ENCODE data around the gene NRP2. TPM values are rescaled to one million over a fixed set of nuclear protein-coding genes. Genes with fewer than 3 reads are reported as not detected.

The NRP2 gene
- total and polyA plus RNA-seq, 2 donors (not counting 1 experiment from before 2014, with no cell fraction given), result 1.8 to 6.8 TPM

DNA sequence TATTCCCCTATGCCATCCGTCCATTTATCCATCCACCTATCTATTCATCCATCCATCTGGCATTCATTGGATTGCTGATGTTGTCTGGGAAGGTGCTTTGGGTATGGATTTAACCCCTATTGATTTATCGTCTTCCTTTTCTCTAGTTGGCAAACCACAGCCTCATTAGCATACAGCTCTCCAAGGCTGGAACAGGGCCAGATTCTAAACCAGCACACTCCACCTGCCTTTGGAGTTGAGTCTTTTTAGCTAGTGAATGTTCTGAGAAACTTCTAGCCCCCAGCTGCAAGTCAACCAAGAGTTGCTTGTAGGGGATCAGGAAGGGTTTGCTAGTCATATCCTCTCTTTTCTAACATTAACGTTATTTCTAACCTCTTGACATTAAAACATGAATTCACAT lies 90.7 kb downstream of the NRP2 start:
- CTCF ChIA-PET, result no interaction called here

DNA sequence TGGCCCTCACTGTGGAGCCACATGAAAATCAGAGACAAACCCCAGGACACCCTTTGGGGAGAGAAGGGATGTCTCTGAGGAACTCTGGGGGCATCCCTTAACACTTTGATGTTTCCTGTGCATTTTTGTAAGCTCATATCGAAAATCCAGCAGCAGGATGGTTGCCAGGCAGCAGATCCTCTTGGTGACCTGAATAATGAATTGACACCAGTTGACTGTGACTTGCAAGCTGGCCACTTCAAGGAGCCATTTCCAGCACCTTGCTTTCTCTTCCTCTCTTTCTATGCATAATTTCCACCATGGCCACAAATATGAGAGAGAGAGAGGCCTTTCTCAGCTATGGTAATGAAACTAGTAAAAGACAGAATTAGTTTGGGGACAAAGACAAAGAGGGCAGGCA lies 91.7 kb downstream of the NRP2 start:
- intact Hi-C loops (cut with micrococcal nuclease), result no loop called here
- ATAC-seq (ENCODE audit: low read depth), result no peak
- DNase-seq, result no peak
- H3K27me3 ChIP-seq (replicated peaks in 1 of 4; ENCODE audit: control extremely low read depth in 1 of 4, control insufficient read depth in 3 of 4, insufficient read depth in 4 of 4, low read length in 3 of 4), result no peaks in the 10 kb centered on the region
- no peak overlapping the region for H3K9ac ChIP-seq (ENCODE audit: low read length)
- ChIA-PET POLR2A (no interaction called here), CTCF (interaction anchor here (1.7 kb wide), 1 partner anchor 176 kb away, joined by 6 read pairs; no protein-coding TSS in a partner anchor)
- WGBS (ENCODE audit: insufficient coverage), result 33% methylated on average over 1 of the region's 1 CpG
- H3K36me3 ChIP-seq (replicated peaks in 1 of 2; ENCODE audit: control extremely low read depth in 1 of 2, control insufficient read depth in 1 of 2, extremely low read depth in 1 of 2, insufficient read depth in 2 of 2, low read length in 1 of 2), result no peaks in the 10 kb centered on the region
- Mint-ChIP-seq H3K9me3 (ENCODE audit: insufficient read depth) (no peaks in the 10 kb centered on the region), H3K4me1 (peaks cover 6% of the 10 kb centered on the region), H3K4me3 (no peak overlapping the region), H3K27me3 (peaks cover 27% of the 10 kb centered on the region), H3K27ac (no peak overlapping the region)
- no peak for TF ChIP-seq EZH2 (IDR thresholded peaks at IDR 0.05; ENCODE audit: borderline replicate concordance, insufficient read depth, low read depth, low read length, poor library complexity, severe bottlenecking)
- TF ChIP-seq, protein P1, sequence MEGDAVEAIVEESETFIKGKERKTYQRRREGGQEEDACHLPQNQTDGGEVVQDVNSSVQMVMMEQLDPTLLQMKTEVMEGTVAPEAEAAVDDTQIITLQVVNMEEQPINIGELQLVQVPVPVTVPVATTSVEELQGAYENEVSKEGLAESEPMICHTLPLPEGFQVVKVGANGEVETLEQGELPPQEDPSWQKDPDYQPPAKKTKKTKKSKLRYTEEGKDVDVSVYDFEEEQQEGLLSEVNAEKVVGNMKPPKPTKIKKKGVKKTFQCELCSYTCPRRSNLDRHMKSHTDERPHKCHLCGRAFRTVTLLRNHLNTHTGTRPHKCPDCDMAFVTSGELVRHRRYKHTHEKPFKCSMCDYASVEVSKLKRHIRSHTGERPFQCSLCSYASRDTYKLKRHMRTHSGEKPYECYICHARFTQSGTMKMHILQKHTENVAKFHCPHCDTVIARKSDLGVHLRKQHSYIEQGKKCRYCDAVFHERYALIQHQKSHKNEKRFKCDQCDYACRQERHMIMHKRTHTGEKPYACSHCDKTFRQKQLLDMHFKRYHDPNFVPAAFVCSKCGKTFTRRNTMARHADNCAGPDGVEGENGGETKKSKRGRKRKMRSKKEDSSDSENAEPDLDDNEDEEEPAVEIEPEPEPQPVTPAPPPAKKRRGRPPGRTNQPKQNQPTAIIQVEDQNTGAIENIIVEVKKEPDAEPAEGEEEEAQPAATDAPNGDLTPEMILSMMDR (IDR thresholded peaks at IDR 0.05), result no peak
- H3K79me2 ChIP-seq (ENCODE audit: control insufficient read depth, insufficient read depth, low read length), result no peaks in the 10 kb centered on the region
- H2AFZ ChIP-seq (ENCODE audit: insufficient read depth, low read depth, low read length, poor library complexity, severe bottlenecking), result no peak overlapping the region
- H3K4me1 ChIP-seq (ENCODE audit: control insufficient read depth in 2 of 2, insufficient read depth in 2 of 2, low read length in 2 of 2), result no peaks in the 10 kb centered on the region
- H3K4me3 ChIP-seq (ENCODE audit: control extremely low read depth in 1 of 5, extremely low read depth in 1 of 5, insufficient read depth in 1 of 5, low read depth in 2 of 5, low read length in 4 of 5), result no peak overlapping the region
- H3K27ac ChIP-seq (ENCODE audit: low read length in 2 of 2), result no peak overlapping the region
- no peak overlapping the region for H3K4me2 ChIP-seq (replicated peaks; ENCODE audit: low read depth, low read length, poor library complexity, severe bottlenecking)
- H4K20me1 ChIP-seq (ENCODE audit: control insufficient read depth, insufficient read depth, low read length, poor library complexity, severe bottlenecking), result no peaks in the 10 kb centered on the region
- no peaks in the 10 kb centered on the region for H3K9me3 ChIP-seq (ENCODE audit: control extremely low read depth in 1 of 3, control insufficient read depth in 2 of 3, insufficient read depth in 1 of 3, low read length in 2 of 3)

More for the DNA sequence above, 90.7 kb downstream of the NRP2 start:
- H3K27me3 Mint-ChIP-seq, result peaks cover 26% of the 10 kb centered on the region
- Histone ChIP-seq H3K4me1 (ENCODE audit: control insufficient read depth in 2 of 2, insufficient read depth in 2 of 2, low read length in 2 of 2) (no peaks in the 10 kb centered on the region), H3K27ac (ENCODE audit: low read length in 2 of 2) (no peak overlapping the region), H3K4me3 (ENCODE audit: control extremely low read depth in 1 of 5, extremely low read depth in 1 of 5, insufficient read depth in 1 of 5, low read depth in 2 of 5, low read length in 4 of 5) (no peak overlapping the region), H3K9me3 (ENCODE audit: control extremely low read depth in 1 of 3, control insufficient read depth in 2 of 3, insufficient read depth in 1 of 3, low read length in 2 of 3) (no peaks in the 10 kb centered on the region), H4K20me1 (ENCODE audit: control insufficient read depth, insufficient read depth, low read length, poor library complexity, severe bottlenecking) (no peaks in the 10 kb centered on the region), H3K9ac (ENCODE audit: low read length) (no peak overlapping the region), H2AFZ (ENCODE audit: insufficient read depth, low read depth, low read length, poor library complexity, severe bottlenecking) (no peak overlapping the region), H3K36me3 (replicated peaks in 1 of 2; ENCODE audit: control extremely low read depth in 1 of 2, control insufficient read depth in 1 of 2, extremely low read depth in 1 of 2, insufficient read depth in 2 of 2, low read length in 1 of 2) (no peaks in the 10 kb centered on the region), H3K79me2 (ENCODE audit: control insufficient read depth, insufficient read depth, low read length) (no peaks in the 10 kb centered on the region), H3K27me3 (replicated peaks in 1 of 4; ENCODE audit: control extremely low read depth in 1 of 4, control insufficient read depth in 3 of 4, insufficient read depth in 4 of 4, low read length in 3 of 4) (no peaks in the 10 kb centered on the region), H3K4me2 (replicated peaks; ENCODE audit: low read depth, low read length, poor library complexity, severe bottlenecking) (no peak overlapping the region)
- POLR2A ChIA-PET, result no interaction called here
- TF ChIP-seq, protein P1 (IDR thresholded peaks at IDR 0.05), result no peak
- TF ChIP-seq EZH2 (IDR thresholded peaks at IDR 0.05; ENCODE audit: borderline replicate concordance, insufficient read depth, low read depth, low read length, poor library complexity, severe bottlenecking), result no peak
- no peaks in the 10 kb centered on the region for H3K9me3 Mint-ChIP-seq (ENCODE audit: insufficient read depth)
- H3K4me1 Mint-ChIP-seq, result peaks cover 6% of the 10 kb centered on the region
- intact Hi-C loops (cut with micrococcal nuclease), result no loop called here
- H3K27ac Mint-ChIP-seq, result no peak overlapping the region
- no peak for ATAC-seq (ENCODE audit: low read depth)
- WGBS (ENCODE audit: insufficient coverage), result no CpG with 5 or more reads among the region's 3 CpGs
- no peak overlapping the region for H3K4me3 Mint-ChIP-seq
- DNase-seq, result no peak

All from B cell (primary cell).